Lung microvascular endothelial cell (primary cell): ENCODE data around the gene MLST8. TPM values are rescaled to one million over a fixed set of nuclear protein-coding genes. Genes with fewer than 3 reads are reported as not detected.
A peak's percentile ranks its signal among the peaks of the same experiment; 100 is the strongest.
"Not testable (repeated sequence)": the region's sequence is repeated elsewhere in the genome, so short reads cannot be mapped to it uniquely, and the experiment has no call there.

Experiments used
- DNase-seq, 2 donors: peaks; one replicate each; pipeline versions ENCODE4 v3.0.0 to v3.0.0-alpha.2; 2010; ENCODE audit warnings: low read depth in 2 of 2
- total RNA-seq: library from RNA; depleted of rRNA; stranded (reverse); fragments of >200 nt; gene quantifications from 2 replicates; pipeline ENCODE4 v1.2.1, GENCODE V29; 2014

MLST8 gene
- total RNA-seq, 1 donor from 2014 or later: 13.5 TPM

GRCh38 chr16:2190002-2190658 lies 15.1 kb upstream of the MLST8 start:
- DNase-seq: no peak

GRCh38 chr16:2190659-2191445 lies 14.4 kb upstream of the MLST8 start:
- no peak for DNase-seq

- no peak for DNase-seq
These were observed 13.9 kb upstream of the MLST8 start for GRCh38 chr16:2191446-2191706.

DNA sequence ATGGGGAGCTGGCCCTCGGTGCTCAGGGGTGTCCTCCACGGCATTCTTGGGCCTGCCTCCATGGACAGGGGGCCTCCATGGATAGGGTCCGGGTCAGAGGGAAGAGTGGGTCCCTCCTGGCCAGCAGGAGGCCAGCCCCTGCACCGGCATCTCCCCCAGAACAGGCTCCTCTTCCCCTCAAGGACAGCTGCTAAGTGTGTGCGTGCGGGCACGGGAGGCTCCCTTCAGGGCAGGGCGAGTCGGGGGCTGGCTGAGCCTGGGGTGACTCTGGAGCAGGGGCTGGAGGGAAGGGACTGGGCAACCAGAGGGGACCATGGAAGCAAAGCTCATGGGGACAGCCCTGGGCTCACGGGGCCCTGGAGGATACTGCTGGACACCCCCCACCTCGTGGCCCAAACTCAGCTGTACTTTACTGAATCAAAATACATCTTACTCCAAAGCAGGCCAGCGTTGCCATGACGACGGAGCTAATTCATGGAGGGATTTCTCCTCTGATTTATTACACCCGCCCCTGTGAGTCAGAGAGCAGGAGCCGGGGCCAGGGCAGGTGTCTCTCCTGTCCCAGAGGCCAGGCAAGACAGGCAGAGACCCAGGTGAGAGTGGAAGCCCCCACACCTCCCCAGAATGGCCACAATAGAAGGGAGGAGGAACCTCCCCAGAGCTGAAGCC lies 11.0 kb upstream of the MLST8 start:
- DNase-seq: no peak

- peak; percentile 54 to 74 for DNase-seq
These were observed 10.4 kb upstream of the MLST8 start for GRCh38 chr16:2194852-2195321.

- DNase-seq: no peak
These were observed 9.7 kb upstream of the MLST8 start for GRCh38 chr16:2195322-2196161.

DNA sequence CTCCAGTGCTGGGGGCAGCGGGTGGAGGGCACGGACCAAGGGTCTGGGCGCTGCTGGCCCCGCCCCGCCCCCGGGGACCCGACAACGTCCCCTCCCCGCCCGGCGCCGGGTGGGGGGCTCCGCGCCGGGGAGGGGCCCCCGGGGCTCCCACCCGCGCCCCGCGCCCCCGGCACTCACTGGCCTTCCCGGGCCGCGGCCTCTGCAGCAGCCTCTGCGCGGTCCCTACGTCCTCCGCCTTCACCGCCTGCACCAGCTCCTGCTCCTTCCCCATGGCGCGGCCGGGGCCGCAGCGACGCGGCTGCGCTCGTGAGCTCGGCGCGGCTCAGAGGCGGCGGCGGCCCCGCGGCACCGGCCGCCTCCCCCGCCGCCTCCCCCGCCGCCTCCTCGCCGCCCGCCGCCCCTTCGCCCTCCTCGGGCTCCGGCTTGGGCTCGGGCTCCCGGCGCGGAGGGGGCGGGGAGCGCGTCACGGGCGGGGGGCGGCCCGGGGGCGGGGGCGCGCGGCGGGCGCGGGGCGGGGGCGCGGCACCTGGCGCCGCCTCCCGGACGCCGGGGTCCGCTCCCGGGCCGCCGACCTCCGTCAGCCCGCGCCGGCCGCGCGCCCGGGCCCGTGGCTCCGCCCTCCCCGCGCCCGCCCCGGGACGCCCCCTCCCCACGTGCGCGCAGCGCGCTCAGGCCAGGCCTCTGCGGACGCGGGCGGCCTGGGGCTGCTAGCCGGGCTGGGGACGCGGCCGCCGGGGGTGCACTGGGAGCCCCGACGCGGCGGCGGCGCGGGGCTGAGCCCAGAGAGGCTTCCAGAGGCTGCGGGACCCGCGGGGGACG lies 8.9 kb upstream of the MLST8 start, which contains the start of gene CASKIN1:
CASKIN1 (minus strand) TSS at position 444 of the 819 bp plus-strand sequence; CDS start at position 271, 173 bp downstream.
- DNase-seq: peak in 1 of 2 donors; percentile 24

- no peak for DNase-seq
These were observed 8.2 kb upstream of the MLST8 start for GRCh38 chr16:2196981-2197511.

- DNase-seq: no peak
These were observed 7.5 kb upstream of the MLST8 start for GRCh38 chr16:2197765-2198164.

- no peak for DNase-seq
These were observed 7.0 kb upstream of the MLST8 start for GRCh38 chr16:2198283-2198682.

- DNase-seq: no peak
These were observed 6.2 kb upstream of the MLST8 start for GRCh38 chr16:2199095-2199494.

DNA sequence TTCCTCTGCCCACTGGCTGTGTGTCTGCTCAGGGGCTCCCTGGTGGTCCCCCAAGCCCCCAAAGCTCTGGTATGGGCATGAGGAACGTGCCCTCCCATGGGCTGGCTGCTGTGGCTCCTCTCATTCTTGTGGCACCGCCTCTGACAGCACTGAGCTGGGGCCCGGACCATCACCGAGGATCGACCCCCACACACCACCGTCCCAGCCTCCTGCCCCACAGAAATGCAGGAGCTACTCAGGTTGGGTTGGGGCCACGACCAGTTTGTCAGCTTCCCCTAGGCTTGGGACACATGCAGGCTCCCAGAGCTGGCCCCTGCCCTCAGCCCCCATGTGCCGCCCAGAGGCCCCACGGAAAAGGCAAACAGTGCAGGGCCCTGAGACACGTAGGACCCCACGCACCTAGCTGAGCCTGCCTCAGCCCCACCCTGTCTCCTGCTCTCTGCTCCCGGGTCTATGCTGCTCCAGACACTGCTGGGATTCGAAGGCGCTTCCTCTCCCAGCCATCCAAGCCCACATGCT lies 5.6 kb upstream of the MLST8 start:
- DNase-seq: no peak

- DNase-seq: no peak
These were observed 4.9 kb upstream of the MLST8 start for GRCh38 chr16:2200313-2200712.

DNA sequence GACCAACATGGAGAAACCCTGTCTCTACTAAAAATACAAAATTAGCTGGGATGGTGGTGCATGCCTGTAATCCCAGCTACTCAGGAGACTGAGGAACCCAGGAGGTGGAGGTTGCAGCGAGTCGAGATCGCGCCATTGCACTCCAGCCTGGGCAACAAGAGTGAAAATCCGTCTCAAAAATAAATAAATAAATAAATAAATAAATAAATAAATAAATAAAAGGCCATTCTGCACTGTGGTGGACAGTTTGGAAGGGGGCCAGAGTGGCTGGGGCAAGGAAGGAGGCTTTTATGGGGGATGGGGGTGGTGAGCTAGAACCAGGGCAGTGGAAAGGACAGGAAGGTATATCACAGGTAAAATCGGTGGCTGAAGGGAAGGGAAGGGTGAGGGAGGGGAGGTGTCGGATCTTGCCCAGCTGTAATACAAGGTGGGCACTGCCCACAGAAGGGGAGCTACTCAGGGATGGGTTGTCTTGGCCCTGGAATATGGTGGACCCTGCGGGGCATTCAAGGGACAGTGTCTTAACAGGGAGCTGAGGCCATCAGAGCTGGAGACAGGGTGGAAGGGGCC lies 2.0 kb upstream of the MLST8 start:
- not testable (repeated sequence) for DNase-seq

GRCh38 chr16:2204416-2205103 lies 694 bp upstream of the MLST8 start:
- no peak for DNase-seq

- DNase-seq: no peak
These were observed 686 bp downstream of the MLST8 start for GRCh38 chr16:2205967-2206313.

DNA sequence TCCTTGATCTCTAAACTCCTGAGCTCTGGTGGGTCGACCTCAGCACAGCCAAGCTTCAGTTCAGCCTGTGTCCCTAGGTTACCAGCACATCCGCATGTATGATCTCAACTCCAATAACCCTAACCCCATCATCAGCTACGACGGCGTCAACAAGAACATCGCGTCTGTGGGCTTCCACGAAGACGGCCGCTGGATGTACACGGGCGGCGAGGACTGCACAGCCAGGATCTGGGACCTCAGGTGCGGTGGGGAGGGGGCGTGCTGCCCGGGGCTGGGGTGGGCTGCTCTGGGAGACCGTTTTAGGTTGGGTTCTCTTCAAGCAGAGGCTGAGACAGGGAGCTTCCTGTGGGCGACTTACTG lies 1.1 kb downstream of the MLST8 start:
- no peak for DNase-seq

- no peak for DNase-seq
These were observed 1.7 kb downstream of the MLST8 start for GRCh38 chr16:2206780-2207433.

- no peak for DNase-seq
These were observed 2.6 kb downstream of the MLST8 start for GRCh38 chr16:2207872-2208271.
